GM06990 (cell line): ENCODE results near the gene ZNF536.

Experiments
- DNase-seq: peaks from one replicate; pipeline ENCODE4 v3.0.0-alpha.2; 2011; ENCODE audit not compliant: insufficient read length; ENCODE audit errors: extremely low read depth
- H3K27me3 ChIP-seq: replicated peaks from 2 replicates; pipeline ENCODE4 v1.6.0; 2011; ENCODE audit warnings: low read length; ENCODE audit not compliant: control insufficient read depth, insufficient read depth
- H3K36me3 ChIP-seq: 2 replicates; pipeline ENCODE4 v1.5.1; 2011; ENCODE audit warnings: low read length; ENCODE audit not compliant: control insufficient read depth, insufficient read depth
- H3K4me3 ChIP-seq: replicated peaks from 2 replicates; pipeline ENCODE4 v1.5.1; 2011; ENCODE audit warnings: low read depth, mild to moderate bottlenecking, control low read depth, low read length
- CTCF ChIP-seq: IDR thresholded peaks from 2 replicates; pipeline ENCODE4 v1.5.1; 2011; ENCODE audit warnings: low read length, control low read depth, mild to moderate bottlenecking, inconsistent platforms; ENCODE audit not compliant: insufficient read depth, poor library complexity, severe bottlenecking

The ZNF536 gene

GRCh38 chr19:30358319-30358718 is 13.9 kb upstream of the ZNF536 start:
- TF ChIP-seq CTCF, result no peak
- Histone ChIP-seq H3K4me3 (no peak overlapping the region), H3K36me3 (no peaks in the 10 kb centered on the region), H3K27me3 (peaks cover 2% of the 10 kb centered on the region; the same call in 1 of the 2 replicates)
- DNase-seq, result no peak

- DNase-seq, result no peak
- no peak for TF ChIP-seq CTCF
- Histone ChIP-seq H3K27me3 (peaks cover 2% of the 10 kb centered on the region; the same call in 1 of the 2 replicates), H3K4me3 (no peak overlapping the region), H3K36me3 (no peaks in the 10 kb centered on the region)
Observed at GRCh38 chr19:30358821-30359580, 13.2 kb upstream of the ZNF536 start.

- Histone ChIP-seq H3K4me3 (no peak overlapping the region), H3K27me3 (peaks cover 2% of the 10 kb centered on the region; the same call in 1 of the 2 replicates), H3K36me3 (no peaks in the 10 kb centered on the region)
- TF ChIP-seq CTCF, result no peak
- DNase-seq, result no peak
Observed at GRCh38 chr19:30359936-30360335, 12.2 kb upstream of the ZNF536 start.

- Histone ChIP-seq H3K36me3 (no peaks in the 10 kb centered on the region), H3K27me3 (peaks cover 2% of the 10 kb centered on the region; the same call in 1 of the 2 replicates), H3K4me3 (no peak overlapping the region)
- no peak for DNase-seq
- no peak for TF ChIP-seq CTCF
Observed at GRCh38 chr19:30360376-30361106, 11.6 kb upstream of the ZNF536 start.

- no peak for TF ChIP-seq CTCF
- DNase-seq, result no peak
- no peak overlapping the region for H3K4me3 ChIP-seq
- H3K36me3 ChIP-seq, result no peaks in the 10 kb centered on the region
- peaks cover 2% of the 10 kb centered on the region; the same call in 1 of the 2 replicates for H3K27me3 ChIP-seq
Observed at GRCh38 chr19:30361107-30361447, 11.1 kb upstream of the ZNF536 start.
